RCC 7860 (cell line): ENCODE measurements around the gene GNB1.
"Not testable (repeated sequence)": the region's sequence is repeated elsewhere in the genome, so short reads cannot be mapped to it uniquely, and the experiment has no call there.

Experiments
- DNase-seq: peaks from one replicate; pipeline ENCODE4 v3.0.0-alpha.2; 2015; ENCODE audit warnings: low spot score
- FAIRE-seq: peaks from 2 replicates; lab custom pipeline; 2012; peaks lifted over from hg19 to GRCh38; lab: Jason Lieb, UNC

Gene GNB1

DNA sequence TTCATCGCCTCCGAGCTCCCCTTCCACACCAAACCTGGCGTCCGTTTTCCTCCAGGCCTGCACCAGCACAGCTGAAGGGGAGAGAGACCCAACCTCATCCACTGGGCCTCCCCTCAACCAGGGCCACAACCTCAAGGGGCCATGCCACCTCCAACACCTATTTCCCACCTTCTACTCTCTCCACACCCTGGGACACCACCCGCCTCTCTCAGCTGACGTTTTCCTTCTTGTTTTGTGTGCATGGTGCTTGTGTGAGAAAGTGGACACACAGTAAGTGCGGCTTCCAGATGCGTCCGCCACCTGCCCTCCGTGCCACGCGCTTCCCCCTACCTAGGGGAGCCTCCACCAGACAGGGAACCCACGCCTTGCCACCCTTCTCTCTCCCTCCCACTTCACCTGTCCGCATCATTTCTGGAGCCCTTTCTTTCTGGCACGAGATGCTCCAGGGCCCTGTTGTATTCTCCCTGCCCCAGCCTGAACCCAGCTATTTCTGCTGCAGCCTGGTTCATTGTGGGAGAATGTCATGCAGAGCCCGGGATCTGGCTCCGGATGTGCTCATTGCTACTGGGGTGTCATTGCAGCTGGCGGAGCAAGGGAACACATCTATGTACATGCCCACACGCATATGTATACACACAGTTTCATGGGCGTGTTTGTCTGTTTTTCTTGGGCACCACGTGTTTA lies 1.3 kb upstream of the GNB1 start:
- FAIRE-seq (no peak), DNase-seq (no peak)

DNA sequence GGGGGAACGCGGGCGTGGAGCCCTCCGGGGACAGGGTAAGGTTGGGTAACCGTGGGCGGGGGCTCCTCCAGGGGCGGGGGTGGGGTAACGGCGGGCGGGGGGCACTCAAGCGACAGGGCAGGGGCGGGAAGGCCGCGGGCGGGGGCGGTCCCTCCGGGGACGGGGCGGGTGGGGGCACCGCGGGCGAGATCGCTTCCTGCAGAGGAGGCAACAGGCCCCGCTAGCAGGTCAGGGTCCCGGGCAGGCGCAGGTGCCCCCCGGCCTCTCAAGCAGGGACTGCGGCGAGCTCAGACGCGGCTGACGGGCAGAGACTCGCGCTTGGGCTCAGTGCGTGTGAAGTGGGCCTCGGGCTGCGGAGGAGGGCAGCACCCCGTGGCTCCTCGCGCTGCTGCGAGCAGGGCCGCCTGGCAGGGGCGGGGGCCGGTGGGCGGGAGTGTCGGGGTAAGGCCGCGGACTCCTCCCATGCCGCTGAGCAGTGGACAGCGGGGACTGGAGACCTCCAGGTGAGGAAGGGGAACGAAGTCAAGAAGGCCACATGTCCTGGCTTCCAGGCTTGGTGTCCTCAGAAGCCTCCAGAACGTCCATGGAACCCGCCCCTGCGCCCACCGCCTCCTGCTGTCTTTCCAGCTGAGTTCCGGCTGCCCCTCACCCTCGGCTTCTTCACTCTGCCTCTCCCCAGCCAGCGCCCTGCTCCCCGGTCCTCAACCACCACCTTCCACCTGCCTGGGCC lies 627 bp upstream of the GNB1 start:
- DNase-seq, result no peak
- no peak for FAIRE-seq

DNA sequence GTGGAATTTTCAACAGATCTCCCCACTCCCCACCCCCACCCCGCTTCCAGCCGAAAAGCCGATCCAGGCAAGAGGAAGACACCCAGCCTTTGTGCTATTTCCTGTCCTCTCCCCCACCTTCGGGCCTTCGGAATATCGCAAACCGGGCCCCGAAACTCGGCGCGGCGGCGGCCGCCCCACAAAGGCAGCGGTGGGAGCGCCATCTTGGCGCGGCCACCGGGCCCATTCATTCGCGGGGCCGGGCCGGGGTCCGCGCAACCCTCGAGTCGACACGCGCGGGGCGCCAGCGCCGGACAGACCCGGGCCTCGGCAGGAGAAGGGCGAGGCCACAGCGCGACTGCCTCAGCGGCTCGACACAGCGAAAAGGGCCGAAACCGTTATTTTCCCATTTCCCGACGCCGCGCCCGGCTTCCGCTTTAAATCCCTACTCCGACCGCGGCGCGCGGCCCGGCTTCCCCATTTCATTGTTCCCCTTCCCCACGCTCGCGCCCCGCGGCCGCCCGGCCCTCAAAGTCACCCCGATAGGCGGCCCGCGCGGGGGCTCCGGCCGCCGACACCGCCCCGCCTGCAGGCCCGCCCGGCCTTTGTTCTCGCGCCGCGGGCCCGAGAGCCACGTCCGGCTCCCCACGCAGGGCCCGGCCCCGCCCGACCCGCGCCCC lies 911 bp downstream of the GNB1 start:
- DNase-seq (no peak), FAIRE-seq (no peak)

DNA sequence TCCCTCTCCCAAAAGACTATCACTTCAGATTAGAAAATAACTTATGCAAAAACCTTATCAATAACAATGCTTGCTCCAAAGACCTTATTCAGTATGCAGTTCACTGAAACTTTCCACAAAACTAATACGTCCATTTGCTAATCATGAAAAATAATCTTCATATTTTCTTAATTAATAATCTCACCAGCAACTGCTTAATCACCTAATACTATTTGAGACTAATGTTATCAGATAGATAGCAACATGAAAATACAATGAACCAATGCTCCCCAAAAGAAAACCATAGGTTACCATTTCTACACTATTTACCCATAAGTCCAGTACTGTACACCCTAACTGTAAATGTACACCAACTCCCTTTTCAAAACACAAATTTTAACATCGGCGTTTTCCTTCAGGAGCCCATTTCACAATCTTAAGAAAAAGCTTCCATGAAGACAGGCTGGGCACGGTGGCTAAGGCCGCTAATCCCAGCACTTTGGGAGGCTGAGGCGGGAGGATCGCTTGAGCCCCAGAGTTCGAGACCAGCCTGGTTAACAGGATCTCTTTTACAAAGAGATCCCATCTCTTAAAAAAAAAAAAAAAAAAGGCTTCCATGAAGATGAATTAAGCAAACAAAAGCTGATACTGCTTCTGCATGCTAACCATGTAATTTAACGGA lies 1.7 kb downstream of the GNB1 start:
- FAIRE-seq, result no peak
- no peak for DNase-seq

DNA sequence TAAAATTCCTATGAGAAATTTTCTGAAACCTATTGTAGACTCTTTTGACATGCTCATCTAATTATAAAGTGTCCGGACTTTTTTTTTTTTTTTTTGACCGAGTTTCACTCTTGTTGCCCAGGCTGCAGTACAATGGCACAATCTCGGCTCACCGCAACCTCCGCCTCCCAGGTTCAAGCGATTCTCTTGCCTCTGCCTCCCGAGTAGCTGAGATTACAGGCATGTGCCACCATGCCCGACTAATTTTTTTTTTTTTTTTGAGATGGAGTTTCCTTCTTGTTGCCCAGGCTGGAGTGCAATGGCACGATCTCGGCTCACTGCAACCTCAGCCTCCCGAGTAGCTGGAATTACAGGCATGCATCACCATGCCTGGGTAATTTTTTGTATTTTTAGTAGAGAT lies 7.0 kb downstream of the GNB1 start:
- not testable (repeated sequence) for FAIRE-seq, DNase-seq

DNA sequence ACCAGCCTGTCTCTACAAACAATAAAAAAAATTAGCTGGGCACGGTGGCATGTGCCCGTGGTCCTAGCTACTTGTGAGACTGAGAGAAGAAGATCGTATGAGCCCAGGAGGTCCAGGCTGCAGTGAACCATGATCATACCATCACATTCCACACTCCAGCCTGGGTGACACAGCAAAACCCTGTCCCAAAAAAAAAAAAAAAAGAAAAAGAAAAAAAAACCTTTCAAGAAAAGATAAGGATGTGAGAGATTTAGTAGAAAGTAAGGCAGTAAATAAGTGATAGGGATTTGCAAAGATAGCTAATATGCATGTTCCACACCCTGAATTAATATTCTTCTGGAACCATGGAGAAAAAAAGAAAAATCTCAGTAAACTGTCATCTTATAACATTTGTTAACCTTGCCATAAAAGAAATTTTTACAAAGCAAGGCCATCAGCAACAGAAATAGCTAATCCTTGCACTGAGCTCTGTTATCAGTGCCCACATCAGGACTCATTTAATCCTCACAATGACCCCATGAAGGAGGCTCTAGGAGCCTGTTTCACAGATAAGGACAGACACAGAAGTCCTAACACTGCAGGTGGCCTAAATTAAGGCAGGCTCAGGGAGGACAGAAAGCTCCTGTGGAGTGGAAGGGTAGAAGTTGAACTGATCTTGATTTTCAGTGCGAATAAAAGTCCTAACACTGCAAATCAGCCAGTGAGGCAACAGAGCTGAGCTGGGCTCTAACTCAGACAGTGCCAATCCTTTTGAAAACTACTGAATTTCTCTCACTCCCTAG lies 7.6 kb downstream of the GNB1 start:
- FAIRE-seq (peak; percentile 65), DNase-seq (no peak)

DNA sequence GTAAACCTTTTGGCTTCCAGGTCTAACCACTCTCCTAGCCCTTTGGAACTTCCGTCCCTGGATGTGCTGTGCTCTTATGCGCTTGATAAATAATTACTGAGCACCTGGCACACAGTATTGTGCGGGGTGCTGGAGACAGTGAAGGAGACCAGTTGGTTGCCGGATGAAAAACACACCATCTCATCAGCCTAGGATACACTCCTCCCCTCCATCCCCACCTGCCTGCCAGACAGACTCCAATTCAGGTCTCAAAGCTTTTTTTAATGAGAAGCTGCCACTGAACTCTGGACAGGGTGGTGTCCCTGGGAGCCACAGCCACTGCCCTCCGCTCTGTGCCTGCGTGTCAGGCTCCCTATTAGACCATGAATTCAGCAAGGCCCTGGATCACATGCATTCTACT lies 9.2 kb downstream of the GNB1 start:
- FAIRE-seq, result no peak

DNA sequence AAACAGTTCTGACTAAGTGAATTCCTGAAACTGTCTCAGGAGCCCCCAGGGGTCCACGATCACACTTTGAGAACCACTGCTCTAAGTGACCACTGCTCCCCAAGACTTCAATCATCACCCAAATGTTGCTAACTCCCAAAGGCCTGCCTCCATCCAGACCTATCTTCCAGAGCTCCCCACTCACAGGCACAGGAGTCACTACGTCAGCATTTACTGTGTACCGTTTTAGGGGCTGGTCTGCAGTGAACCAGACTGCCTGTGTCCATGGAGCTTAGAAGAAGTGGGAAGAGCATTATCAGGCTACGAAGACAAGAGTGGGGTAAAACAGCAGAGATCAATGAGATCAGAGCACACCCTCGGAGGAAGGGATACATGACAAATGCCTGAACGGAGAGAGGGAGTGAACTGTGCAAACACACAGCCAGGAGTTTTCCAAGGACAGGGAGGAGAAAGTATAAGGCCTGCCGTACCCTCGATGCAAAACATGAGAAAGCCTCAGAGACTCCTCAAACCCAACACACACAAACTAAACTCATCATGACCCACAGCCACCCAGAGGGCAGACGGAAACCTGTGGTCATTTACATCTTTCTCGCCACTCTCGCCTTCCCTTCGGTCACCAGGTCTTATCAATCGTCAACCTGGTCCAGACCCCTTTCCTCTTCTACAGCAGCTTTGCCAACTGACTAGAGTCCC lies 10.1 kb downstream of the GNB1 start:
- FAIRE-seq, result no peak
- DNase-seq, result no peak

More for the DNA sequence above, 9.2 kb downstream of the GNB1 start:
- DNase-seq, result no peak

DNA sequence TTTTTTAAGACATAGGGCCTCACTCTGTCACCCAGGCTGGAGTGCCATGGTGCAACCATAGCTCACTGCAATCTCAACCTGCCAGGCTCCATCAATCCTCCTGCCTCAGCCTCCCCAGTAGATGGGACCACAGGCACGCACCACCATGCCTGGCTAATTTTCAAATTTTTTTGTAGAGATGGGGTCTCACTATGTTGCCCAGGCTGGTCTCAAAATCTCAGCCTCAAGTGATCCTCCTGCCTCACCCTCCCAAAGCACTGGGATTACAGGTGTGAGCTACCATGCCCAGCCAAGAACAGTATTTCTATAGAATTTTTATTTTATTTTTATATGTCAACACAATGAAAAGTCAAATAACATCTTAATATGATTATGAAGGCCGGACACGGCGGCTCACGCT lies 10.9 kb downstream of the GNB1 start:
- FAIRE-seq (no peak), DNase-seq (no peak)

DNA sequence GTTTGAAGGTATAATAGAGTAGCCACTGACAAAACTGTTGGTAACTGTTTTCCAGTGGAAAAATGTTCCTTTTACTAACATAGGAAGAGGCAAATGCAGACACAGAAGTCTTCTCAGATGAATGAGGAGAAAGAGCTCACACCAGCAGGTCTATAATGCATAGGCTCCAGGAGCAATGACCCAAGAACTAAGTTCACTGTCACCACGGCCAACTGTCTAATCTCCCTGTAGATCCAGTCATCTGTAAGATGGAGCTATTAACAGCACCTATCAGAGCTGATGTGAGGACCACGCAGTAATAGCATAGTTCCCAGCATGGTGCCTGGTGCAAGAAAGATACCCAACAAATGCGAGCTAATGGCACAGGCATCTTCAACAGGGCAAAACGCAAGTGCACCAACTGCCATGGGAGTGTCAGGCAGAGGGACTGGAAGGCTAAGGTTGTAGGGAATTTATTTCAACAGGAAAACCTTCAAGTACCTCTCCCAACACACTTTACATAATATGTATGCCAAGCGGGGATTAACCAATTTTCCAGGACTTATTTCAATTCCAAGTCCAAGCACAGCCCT lies 12.9 kb downstream of the GNB1 start:
- DNase-seq, result no peak
- FAIRE-seq, result no peak

DNA sequence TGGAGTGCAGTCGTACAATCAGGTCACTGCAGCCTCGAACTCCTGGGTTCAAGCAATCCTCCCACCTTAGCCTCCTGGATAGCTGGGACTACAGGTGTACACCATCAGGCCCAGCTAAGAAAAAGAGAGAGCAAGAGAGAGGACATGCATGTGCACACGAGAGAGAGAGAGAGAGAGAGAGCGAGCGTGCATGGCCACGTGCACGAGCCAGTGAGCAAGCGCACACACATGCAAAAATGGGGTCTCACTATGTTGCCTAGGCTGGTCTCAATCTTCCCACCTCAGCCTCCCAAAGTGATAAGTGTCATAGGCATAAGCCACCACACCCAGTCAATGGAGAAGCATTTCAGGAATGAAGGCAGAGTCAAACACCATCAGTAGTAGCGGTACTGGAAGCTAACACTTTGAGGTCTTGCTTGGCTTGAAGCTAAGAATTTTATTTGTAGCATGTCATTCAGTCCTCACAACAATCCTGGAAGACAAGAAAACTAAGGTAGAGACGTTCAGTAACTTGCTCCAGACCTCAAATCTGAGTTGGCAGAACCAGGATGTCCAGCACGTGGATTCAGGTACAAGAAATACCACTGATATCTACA lies 14.5 kb downstream of the GNB1 start:
- FAIRE-seq (no peak), DNase-seq (no peak)

DNA sequence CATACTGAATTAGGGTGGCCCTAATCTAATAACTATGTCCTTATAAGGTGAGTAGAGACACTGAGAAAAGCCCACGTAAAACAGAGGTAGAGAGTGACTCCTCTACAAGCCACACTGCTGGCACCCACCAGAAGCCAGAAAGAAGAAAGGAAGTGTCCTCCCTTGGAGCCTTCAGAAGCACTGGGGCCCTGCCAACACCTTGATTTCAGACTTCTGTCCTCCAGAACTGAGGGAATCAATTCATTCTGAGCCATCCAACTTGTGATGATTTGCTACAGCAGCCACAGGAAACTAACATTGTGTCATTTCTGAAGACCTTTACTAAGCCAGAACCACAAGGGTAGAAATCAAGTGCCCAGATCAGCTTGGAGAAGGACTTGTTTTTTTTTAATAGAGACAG lies 15.0 kb downstream of the GNB1 start:
- no peak for DNase-seq
- FAIRE-seq, result no peak

DNA sequence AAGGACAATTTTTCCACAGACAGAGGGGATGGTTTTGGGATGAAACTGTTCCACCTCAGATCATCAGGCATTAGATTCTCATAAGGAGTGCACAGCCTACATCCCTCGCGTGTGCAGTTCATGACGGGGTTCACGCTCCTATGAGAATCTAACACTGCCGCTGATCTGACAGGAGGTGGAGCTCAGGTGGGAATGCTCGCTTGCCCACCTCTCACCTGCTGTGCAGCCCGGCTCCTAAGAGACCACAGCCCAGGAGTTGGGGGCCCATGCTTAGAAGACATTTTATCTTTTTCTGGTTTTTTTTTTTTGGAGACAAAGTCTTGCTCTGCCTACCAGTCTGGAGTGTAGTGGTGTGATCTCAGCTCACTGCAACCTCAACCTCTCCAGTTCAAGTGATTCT lies 16.0 kb downstream of the GNB1 start:
- no peak for DNase-seq
- no peak for FAIRE-seq

DNA sequence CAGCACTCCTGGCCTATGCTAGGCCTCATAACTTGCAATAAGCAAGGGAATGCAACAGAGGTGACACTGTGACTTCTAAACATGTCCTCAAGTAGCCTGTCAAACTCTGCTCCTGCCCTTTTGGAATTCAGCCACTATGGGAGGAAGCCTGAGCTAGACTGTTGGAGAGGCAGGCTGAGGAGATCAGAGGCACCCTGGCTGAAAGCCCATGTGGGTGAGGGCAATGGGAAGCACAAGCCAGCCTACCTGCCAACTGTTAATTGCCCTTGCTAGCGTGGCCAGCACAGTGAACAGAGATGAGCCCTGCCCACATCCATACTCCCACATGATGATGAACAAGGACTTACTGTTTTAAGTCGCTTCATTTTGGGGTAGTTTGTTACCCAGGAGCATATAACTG lies 17.7 kb downstream of the GNB1 start:
- FAIRE-seq (no peak), DNase-seq (no peak)

DNA sequence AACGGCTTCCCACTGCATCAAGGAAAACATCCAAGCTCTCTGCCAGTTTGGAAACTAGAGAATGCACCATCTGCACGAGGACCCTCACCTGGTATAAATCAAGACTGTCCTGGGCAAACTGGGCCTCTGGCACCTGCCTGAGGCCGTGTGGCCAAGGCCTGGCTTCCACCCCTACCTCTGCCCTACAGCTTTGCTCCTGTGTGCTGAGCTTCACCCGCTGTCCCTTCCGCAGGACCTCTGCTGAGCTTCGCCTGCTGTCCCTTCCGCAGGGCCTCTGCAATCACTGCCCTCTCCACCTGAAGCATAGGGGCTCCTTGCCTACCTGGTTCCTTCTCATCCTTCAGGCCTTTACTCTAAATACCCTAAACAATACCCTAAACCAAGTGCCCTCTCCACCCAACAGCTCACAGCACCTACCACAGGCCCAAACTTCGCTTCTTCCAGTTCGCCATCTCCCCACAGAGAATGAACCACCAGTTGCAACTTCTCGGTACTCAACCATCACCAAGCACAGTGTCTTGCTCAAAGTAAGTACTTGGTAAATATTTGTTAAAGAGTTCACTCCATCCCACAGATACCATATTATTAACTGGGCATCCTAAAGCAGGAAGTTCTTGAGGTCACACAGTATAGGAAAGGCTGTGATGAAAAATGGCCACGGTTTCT lies 18.4 kb downstream of the GNB1 start:
- DNase-seq, result no peak
- FAIRE-seq, result no peak

DNA sequence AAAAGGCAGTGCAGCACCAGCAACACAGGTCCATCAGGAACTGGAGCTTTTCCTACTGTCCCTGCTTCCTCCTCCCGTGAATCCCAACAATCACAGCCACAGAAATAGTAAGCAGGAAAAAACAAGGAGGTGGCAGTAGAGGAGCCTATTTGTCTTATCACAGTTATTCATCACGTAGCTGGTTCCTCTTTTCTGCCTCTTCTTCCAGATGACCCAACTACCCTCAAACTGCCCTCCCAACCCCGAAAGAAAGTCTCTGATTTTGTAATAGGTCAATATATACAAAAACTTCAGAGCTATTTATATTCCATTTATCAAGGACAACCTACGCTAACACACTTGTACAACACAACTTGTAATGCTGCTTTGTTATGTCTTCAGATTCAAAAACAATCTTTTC lies 21.4 kb downstream of the GNB1 start:
- FAIRE-seq (no peak), DNase-seq (no peak)

DNA sequence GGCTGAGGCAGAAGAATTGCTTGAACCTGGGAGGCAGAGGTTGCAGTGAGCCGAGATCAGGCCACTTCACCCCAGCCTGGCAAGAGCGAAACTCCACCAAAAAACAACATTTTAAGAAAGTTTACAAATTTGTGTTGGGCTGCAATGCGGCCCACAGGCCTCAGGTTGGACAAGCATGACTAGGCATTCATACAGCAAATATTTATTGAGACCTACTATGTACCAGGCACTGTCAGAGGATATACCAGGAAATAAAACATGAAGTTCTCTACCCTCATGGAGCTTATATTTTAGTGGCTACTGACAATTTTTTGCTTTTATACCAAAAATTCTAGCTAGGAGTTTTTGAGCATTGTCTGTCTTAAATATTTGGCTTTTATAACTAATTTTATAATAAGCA lies 23.7 kb downstream of the GNB1 start:
- FAIRE-seq (no peak), DNase-seq (no peak)

DNA sequence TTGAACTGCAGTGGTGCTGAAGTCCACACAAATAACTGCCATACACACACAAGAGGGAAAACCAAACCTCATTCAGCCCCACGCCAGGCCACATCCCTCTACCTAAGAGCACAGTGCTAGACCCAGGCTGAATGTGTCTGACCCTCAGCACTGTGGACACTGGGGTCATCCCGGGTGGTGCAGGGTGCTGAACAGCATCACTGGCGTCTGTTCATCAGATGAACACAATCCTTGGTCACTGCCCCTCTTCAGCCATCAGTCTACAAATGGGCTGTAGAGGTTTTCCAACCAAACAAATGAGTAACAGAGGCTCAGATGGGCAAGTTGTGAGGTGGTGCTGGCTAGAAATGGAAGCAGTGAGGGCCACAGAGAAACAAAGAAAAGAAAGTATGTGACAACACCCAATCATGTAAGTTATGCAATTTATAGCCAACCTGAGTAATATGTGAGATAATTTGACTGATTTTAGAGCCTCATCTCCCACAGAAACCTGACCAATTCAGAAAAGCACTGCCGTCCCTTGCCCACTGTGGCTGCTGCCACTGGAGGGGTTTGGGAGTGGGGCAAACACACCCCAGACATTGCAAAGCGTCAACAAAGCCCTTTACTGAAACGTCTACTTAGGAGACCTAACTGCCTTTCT lies 27.9 kb downstream of the GNB1 start:
- FAIRE-seq (no peak), DNase-seq (no peak)
